ENCODE results near the gene CRYBG1.
"Not testable (repeated sequence)": the region's sequence is repeated elsewhere in the genome, so short reads cannot be mapped to it uniquely, and the experiment has no call there.

CRYBG1 gene

DNA sequence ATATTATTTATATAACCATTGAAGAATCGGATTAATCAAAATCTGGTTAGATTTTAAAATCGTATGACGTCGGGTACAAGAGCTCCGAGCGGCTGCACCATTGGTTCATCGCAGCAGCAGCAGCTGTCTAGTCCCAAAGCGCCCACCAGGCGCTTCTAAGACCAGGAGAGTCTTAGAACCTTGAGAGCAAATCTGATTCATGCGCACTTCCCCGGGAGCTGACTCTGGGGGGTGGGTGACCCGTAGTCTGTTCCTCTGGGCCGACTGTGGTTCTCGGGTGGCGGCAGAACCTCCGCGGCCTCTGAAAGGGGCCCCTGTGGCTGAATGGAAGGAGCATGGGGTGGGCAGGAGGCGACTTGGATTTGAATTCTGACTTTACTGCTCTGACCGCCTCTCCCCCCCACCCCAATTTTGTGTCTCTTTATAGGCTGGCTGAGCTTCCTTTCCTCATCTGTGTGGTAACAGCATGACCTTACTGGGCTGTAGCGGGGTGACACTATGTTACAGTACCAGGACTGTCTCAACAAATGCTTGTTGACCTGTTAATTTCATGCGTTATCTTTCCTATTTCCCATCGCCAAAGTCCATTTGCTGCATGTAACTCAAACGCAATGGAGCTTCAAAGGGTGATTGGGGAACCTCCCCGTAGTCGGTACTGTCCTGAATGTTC, 149.0 kb downstream of the CRYBG1 start:
- DNase-seq: no peak

DNA sequence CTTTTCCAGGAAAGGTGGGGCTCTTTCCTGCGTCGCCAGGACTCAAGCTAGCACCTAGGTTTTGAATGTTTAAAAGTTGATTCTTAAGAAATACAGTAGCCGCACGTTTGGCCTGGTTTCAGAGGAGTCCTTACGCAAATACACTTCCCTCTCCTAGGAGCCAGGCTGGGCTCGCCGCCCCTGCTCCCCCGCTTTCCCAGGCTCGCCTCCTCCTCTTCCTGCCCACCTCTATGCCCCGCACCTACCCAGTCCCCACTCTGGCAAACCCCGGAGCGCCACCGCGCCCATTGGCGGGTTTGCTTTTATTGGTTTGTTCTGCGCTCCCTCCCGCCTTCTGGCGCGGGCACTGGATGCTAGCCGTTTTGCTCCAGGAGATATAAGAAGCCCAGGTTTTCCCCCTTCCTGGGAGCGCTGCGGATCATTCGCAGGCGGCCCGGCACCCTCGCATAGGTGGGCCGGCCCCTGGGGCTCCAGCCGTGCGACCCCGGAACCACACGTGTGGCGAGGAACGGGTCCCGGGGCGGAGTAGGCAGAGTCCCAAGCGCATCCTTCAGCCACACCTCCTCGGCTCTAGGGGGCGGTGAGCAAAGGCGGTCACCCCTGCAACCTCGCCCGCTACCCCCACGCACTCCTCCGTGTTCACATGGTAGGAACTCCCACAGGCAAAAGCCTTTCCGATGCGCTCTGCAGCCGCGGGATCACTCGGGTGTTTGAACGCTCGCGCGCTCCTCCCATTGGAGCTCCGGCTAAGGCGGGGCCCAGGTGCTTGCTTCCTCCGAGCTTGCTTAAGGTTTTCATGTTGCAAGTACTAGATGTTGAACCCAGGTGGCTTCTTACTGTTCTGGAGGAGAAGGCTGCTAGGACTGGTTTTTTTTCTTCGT, 149.8 kb downstream of the CRYBG1 start:
- no peak for DNase-seq

DNA sequence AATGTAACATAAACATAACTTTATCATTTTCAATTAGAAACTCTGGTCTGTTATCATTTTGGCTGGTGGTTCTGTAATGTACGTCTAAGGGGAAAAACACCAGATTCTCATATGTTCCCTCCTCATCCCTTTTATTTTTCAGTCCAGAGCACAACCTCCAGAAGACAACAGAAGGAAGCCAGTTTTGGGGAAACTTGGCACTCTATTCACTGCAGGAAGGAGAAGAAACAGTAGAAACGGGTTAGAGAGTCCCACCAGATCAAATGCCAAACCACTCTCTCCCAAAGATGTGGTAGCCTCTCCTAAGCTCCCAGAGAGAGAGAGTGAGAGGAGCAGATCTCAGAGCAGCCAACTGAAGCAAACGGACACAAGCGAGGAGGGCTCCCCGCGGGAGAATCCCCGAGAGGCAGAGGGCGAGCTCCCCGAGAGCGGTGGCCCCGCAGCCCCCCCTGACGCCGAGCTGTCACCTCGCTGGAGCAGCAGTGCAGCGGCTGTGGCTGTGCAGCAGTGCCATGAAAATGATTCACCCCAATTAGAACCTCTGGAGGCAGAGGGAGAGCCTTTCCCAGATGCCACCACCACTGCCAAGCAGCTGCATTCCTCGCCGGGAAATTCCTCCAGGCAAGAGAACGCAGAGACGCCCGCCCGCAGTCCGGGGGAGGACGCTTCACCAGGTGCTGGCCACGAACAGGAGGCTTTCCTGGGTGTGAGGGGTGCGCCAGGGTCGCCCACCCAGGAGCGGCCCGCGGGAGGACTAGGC, 151.0 kb downstream of the CRYBG1 start:
- no peak for DNase-seq

DNA sequence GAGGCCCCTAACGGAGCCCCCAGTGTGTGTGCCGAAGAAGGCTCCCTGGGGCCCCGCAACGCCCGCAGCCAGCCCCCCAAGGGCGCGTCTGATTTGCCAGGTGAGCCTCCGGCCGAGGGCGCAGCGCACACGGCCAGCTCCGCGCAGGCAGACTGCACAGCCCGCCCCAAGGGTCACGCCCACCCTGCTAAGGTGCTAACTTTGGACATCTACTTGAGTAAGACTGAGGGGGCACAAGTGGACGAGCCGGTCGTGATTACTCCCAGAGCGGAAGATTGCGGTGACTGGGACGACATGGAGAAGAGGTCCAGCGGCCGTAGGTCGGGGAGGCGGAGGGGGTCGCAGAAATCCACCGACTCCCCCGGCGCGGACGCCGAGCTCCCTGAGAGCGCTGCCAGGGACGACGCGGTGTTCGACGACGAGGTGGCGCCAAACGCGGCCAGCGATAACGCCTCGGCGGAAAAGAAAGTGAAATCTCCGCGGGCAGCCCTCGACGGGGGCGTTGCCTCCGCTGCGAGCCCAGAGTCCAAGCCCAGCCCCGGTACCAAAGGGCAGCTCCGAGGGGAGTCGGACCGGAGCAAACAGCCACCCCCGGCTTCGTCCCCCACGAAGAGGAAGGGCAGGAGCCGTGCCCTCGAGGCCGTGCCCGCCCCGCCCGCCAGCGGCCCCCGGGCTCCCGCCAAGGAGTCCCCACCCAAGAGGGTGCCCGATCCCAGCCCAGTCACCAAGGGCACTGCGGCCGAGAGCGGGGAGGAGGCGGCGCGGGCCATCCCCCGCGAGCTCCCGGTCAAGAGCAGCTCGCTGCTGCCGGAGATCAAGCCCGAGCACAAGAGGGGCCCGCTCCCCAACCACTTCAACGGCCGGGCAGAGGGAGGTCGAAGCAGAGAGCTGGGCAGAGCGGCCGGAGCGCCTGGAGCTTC, 151.8 kb downstream of the CRYBG1 start:
- DNase-seq: no peak

DNA sequence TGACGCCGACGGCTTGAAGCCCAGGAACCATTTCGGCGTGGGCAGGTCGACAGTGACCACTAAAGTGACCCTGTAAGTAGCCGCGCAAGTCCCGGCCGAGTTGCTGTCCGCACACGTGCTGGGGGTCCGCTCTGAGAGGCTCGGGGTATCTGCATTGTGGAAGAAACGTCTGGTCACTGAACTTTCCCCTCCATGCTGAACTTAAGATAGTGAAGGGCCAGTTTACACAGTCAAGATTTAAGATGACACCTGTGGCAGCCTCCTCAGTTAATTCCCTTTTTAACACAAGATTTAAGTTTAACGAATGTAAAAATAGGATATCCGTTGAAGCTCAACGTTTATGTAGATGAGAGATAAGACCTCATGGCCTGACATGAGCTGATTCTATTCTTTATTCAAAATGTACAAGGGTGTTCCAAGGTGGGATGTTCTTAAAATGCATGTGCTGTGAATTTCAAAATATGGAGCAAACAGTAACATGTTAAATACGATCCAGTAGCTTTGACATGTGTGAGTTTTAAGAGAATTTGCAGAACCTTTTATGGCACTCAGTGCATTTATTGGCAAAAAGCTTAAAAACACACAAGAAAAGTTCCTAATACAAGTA, 152.6 kb downstream of the CRYBG1 start:
- DNase-seq: no peak

DNA sequence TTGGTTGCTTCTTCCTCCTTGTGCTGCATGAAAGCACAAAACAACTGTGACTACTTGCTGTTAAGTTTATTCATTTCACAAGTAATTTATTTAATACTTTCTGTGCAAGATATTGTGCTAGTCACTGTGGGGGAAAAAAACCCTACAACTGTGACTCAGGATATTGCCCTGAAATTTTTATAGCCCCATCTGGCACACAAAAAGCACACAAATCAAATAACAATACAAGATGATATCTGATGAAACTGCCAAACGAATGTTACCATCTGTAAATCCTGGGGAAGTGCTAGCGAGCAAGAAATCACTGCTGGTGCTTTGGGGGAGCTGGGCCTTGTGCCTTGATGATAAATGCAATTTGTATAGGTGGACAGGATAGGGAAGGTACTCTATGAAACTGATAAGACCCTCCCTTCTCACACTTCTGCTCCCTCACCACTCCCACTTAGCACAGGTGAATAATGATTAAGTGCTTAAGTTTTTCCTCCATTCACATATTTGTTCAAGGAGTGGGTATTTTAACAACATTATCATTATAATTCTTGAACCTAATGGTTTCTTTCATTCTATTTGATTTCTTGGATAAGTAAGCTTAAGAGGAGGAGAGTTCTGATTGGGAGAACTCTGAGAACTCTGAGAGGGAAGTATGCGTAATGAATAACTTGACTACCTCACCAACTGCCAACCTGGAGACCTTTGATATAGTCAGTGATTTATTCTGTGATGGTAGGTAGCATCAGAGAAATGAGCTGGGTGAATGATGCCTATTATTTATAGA, 153.5 kb downstream of the CRYBG1 start:
- DNase-seq: no peak

DNA sequence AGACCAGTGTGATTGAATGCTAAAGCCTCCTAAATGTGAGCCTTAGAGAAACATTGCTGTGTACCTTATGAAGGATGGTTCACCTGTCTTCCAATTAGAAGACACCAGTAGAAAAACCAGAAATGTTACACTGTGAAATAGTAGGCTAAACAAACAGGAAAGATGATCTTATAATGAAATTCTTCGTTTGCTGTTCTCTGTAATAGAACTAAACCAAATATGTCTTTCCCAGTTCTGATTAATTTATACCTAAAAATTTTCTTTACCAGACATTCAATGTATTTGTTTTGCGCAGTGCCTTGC, 154.0 kb downstream of the CRYBG1 start:
- no peak for DNase-seq

DNA sequence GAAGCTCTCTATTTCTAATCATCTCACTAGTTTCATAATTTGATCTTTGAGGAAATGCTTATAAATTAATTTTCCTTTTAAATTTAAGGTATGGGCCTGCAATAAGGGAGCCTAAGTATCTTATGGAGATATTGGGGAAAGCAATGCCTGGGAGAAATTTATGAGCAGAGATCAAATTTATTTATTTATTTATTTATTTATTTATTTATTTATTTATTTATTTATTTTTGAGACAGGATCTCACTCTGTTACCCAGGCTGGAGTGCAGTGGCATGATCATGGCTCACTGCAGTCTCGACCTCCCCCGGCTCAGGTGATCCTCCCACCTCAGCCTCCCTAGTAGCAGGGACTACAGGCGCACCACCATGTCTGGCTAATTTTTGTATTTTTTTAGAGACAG, 155.1 kb downstream of the CRYBG1 start:
- DNase-seq: not testable (repeated sequence)

DNA sequence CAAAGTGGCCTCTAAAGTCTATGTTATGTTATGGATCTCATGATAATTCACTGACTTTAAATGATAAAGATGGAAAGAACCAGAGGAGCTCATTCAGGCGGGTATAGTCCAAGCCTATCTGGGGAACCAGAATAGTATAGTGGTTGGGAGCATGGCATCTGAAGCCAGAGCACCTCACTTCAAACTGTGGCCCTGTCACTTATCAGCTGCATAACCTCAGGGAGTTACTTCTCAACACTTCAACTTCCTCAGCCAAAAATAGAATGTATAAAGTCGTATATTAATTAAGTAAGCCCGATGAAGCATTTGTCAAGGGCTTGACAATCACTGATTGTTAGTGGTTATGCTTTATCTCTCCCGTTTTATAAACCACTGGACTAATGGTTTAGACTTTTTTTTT, 156.1 kb downstream of the CRYBG1 start:
- DNase-seq: no peak

DNA sequence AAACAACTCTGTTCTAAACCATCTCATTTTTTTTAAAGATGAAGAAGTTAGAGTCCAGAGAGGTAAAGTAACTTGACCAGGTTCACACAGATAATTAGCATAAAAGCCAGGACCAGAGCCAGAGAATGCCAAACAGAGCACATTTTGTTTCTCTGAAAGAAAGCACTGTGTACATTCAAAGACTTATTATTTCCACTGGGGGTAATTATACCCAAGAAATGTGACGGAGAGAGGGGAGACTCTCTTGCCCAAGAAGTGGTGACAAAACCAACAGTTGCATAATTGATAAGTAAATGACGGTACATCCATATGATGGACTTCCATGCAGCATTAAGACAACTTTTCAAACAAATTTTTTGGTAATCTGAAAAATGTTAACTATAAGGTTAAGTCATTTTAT, 157.2 kb downstream of the CRYBG1 start:
- DNase-seq: no peak

DNA sequence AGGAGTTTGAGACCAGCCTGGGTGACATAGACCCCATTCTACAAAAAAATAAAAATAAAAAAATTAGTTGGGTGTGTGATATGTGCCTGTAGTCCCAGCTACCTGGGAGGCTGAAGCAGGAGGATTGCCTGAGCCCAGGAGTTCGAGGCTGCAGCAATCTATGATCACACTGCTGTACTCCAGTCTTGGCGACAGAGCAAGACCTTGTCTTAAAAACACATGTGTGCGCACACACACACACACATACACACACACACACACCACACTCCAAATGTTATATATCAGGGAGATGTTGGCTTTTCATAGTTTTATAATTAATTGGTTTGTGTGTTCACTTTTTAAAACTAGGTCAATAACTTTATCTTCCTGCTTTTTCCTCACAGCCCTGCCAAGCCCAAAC, 158.2 kb downstream of the CRYBG1 start:
- no peak for DNase-seq

DNA sequence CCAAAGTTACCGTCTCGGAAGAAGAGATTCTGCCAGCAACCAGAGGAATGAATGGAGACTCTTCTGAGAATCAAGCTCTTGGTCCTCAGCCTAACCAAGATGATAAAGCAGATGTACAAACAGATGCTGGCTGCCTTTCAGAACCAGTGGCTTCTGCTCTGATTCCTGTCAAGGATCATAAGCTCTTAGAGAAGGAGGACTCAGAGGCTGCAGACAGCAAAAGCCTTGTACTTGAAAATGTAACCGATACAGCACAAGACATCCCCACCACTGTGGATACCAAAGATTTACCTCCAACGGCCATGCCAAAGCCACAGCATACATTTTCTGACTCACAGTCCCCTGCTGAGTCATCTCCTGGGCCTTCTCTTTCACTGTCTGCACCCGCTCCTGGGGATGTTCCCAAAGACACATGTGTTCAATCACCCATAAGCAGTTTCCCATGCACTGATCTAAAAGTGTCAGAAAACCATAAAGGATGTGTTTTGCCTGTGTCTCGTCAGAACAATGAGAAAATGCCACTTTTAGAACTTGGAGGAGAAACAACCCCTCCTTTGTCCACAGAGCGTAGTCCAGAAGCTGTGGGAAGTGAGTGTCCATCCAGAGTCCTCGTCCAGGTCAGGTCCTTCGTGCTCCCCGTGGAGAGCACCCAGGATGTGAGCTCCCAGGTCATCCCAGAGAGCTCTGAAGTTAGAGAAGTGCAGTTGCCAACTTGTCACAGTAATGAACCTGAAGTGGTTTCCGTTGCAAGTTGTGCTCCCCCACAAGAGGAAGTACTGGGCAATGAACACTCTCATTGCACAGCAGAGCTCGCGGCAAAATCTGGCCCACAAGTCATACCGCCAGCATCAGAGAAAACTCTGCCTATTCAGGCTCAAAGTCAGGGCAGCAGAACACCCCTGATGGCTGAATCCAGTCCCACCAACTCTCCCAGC, 159.2 kb downstream of the CRYBG1 start:
- no peak for DNase-seq

DNA sequence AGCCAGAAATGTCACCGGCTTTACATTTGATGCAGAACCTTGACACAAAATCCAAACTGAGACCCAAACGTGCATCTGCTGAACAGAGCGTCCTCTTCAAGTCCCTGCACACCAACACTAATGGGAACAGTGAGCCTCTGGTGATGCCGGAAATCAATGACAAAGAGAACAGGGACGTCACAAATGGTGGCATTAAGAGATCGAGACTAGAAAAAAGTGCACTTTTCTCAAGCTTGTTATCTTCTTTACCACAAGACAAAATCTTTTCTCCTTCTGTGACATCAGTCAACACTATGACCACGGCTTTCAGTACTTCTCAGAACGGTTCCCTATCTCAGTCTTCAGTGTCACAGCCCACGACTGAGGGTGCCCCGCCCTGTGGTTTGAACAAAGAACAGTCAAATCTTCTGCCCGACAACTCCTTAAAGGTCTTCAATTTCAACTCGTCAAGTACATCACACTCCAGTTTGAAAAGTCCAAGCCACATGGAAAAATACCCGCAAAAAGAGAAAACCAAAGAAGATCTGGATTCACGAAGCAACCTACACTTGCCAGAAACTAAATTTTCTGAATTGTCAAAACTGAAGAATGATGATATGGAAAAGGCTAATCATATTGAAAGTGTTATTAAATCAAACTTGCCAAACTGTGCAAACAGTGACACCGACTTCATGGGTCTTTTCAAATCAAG, 160.3 kb downstream of the CRYBG1 start:
- DNase-seq: no peak

DNA sequence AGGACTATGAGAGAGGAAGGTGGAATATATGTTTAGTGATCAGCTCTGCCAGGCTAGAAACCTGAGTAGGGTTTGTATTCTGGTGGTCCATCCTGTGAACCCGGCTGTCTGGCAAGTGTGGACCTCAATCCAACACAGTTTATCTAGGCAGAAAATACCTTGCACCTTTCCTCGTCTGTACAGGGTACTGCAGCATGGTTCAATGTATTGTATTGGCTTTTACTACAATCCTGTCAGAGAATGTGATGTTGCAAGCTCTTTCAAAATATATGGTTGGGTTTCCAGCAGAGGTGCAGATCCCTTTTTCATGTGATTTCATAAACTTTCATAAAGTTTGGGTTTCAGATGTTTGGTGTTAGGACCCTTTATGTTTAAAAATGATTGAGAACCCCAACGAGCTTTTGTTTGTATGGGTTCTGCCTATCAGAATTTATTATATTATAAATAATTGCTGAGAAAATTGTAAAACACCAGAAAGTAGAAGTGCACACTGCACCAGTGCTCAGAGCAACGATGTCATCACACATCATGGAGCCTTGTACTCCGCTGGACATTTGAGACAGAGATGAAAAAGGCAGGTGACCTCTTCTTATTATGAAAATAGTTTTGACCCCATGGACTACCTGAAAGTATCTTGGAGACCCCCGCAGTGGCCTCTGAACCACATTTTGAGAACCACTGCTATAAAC, 162.2 kb downstream of the CRYBG1 start:
- DNase-seq: no peak

DNA sequence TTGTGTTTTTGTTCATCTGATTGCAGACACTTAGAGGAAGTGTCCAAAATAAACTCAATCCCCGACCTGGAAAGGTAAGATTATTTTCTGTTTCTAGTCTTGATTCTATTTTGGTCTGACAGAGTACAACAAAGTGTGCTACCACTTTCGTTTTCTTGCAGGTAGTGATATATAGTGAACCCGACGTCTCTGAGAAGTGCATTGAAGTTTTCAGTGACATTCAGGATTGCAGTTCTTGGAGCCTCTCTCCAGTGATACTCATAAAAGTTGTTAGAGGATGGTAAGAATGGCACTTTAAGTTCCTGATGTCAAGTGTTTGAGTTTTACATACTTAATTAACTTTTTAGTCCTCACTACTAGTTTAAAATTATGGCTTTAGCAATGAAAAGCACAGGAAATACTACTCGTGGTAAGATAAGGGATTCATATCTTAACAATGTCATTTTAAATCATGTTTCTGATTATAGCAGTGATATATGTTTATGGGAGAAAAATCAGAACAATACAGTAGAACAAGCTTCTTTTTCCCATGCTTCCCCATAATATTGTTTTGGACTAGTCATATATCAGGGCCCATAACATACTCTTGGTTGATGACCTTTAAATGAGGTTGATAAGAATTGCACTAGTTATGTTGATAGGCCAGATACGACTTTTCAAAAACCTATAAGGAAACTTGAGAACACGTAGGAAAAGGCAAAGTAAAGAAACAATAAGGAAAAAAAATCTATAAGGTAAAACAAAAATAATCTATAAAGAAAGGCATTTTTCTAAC, 164.8 kb downstream of the CRYBG1 start:
- DNase-seq: no peak

DNA sequence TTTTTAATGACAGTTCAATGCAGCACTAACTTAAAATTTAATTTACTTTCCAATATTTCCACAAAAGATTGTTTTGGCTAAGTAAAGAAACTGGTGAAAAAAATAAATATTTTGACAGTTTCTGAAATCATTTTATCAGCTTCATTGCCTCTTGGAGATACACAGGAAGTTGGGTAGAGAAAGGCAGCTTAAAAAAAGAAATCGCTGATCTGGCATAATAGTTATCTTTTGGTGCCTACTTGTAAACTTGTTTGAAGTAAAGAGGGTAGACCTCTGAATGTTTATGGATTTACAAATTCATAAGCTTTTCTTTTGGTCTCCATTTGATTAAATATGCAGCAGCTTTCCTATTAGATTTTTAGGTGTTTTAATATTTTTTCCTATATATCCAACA, 165.4 kb downstream of the CRYBG1 start:
- DNase-seq: no peak

DNA sequence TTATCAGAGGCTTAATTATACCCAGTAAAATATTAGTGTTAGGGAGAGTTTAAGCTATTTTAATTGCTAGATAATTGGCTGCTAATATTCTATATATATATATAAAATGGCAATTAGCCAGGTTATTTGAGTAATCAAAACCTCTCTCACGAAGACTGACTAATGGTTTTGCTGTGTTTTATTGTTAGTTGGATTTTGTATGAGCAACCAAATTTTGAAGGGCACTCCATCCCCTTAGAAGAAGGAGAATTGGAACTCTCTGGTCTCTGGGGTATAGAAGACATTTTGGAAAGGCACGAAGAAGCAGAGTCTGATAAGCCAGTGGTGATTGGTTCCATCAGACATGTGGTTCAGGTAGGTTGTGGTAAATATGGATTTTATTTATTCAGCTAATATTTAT, 166.6 kb downstream of the CRYBG1 start:
- DNase-seq: no peak

DNA sequence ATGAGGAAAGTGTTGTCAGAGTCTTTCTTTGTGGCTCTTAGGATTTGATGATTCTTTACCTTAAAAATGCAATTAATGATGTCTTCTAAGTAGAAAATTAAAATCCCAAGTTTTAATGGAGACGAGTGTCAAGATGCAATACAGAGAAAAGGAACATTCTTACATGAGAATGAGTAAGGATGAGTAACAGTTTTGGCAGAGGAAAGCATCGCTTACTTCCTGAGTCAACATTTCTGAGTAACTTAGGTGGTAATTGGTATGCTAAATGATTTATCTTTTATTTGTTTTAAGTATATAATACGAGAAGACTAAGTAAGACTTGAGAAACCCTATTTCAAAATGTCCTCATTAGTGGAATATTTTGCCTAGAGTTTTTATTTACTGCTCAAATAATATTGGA, 167.5 kb downstream of the CRYBG1 start:
- no peak for DNase-seq

All from SHP77 treated with DMSO at 0.1 percent for 48 hours (cell line).